ENCODE results near the gene PAPOLG.
"Not testable (repeated sequence)": the region's sequence is repeated elsewhere in the genome, so short reads cannot be mapped to it uniquely, and the experiment has no call there.

PAPOLG gene

DNA sequence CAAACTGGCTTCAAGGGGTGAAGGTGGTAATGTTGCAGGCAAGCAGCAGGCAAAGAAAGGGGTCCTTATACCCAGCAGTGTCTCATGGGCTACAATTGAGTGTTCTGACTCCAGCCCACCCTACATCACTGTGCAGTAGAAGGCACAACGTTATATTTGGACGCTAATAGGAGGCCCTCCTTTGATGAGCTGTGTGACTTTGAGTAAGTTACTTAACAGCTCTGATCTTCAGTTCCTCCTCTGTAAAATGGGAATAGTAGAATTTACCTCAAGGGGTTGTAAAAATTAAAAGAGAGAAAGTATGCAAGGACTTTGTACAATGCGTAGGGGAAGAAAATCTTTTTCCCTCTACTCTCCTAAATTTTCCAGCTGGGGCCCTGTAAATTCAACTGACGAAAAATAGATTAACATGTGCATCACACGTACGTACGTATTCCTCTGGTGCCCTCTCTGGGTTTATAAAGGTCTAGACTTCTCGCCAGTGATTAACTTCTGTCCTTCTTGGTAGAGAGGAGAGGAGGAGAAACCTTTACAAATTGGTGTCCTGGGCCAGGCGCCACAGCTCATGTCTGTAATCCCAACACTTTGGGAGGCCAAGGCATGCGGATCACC, 67.7 kb downstream of the PAPOLG start:
- no peak for DNase-seq (ENCODE audit: low spot score)

DNA sequence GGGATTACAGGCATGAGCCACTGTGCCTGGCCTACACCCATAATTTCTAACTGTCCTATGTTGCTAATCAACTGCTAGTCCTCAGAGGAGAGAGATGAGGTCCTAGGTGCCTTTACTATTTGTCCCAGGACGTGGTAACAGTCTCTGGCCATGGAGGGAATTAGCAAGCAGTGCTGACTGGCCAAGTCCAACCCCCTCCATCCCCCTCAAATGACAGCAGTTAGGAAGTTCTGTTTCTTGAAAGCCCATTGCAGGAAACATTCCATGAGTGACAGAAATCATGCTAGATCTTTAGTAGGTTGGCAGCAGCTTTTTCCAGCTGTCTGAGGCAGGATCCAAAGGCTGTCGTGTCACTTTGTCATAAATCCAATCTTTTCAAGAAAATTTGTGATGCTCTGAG, 69.6 kb downstream of the PAPOLG start:
- DNase-seq (ENCODE audit: low spot score): no peak

DNA sequence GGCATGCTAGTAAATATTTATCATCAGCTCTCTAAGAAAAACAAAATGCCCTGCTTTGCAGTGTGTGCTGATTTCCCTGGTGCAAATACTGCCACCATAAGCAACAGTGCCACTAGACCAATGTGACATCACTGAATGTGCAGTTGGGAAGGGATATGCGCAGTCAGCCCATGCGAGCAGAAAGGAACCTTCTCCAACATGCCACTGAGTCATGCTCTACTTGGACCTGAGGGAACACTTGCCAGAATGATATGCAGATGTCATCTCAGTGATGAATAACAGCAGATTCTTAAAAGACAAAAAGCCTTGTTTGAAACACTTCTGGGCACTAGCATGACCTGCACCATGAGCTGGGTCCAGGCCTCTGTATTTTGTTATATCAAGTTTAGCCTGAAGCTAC, 70.0 kb downstream of the PAPOLG start:
- DNase-seq (ENCODE audit: low spot score): no peak

DNA sequence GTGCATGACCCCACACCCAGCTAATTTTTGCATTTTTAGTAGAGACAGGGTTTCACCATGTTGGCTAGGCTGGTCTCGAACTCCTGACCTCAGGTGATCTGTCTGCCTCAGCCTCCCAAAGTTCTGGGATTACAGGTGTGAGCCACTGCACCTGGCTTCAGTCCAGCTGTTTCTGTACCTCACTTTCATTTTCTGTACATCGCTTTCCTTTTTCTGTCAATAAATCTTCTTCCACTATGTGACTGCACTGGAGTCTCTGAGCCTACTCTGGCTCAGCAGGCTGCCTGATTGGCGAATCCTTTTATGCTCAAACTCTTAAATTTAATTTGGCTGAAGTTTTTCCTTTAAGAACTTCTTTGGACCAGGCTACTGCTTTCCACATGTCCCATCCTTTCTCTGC, 70.8 kb downstream of the PAPOLG start:
- not testable (repeated sequence) for DNase-seq (ENCODE audit: low spot score)

DNA sequence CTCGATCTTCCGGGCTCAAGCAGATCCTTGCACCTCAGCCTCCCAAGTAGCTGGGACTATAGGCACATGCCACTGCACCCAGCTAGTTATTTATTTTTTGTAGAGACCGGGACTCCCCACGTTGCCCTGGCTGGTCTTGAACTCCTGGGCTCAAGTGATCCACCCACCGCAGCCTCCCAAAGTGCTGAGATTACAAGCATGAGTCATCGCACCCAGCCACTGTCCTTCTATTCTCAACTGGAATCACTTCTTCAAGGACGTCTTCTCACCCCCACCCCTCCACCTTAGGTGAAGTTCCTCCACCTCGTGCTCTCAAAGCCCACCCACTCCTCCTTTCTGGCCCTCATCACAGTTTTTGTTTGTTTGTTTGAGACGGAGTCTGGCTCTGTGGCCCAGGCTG, 71.3 kb downstream of the PAPOLG start:
- no peak for DNase-seq (ENCODE audit: low spot score)

DNA sequence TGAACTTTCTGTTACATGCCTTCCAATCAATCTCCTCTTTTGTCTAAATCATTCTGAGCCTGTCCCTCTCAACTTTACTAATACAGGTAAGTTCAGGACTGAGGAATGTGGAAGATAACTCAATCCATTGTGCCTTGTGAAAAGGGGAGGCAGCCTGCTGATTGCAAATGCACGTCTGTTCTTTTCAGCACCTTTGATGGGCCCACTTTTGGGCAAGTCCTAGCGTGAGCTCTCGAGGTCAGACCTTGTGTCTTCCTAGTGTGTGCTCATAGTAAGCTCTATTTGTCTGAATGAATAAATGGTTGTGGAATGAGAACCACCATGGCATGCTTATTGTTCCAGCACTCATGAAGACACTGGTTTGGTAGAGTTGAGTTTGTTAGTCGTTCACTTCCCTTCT, 74.9 kb downstream of the PAPOLG start:
- DNase-seq (ENCODE audit: low spot score): no peak

DNA sequence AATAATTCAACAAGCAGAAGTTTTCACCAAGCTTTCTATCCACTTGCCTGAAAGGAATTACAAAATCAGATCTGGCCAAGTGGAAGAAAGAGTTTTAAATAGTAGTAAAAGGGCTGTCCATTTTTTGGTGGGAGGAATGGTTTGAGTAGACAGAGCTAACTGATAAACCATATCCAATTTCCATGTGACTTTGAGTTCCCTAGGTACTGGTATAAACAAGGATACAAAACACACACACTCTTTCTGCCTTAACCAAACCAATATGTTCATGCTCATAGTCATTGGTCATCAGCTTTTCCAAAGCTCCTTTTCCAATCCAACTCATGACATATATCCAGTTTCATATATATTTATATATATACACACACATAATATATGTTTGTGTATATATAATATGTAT, 75.9 kb downstream of the PAPOLG start:
- no peak for DNase-seq (ENCODE audit: low spot score)

DNA sequence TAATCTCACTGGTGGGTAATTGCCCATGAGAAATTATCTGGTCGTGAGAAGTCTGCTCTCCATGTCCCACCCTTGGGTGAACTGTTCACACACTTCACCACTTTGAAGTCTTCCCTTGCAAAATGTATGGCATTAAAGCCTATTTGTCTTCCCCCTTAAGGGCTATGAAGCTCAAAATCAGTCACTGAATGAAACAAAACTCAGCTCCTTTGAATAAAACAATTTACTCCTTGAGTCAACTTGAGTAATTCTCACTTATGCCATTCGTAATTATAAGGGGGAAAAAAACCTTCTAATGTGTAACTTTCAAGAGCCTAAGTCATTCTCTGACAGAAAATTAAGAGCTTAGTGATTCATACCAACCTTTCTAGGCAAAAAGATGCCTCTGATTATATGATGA, 76.6 kb downstream of the PAPOLG start:
- no peak for DNase-seq (ENCODE audit: low spot score)

DNA sequence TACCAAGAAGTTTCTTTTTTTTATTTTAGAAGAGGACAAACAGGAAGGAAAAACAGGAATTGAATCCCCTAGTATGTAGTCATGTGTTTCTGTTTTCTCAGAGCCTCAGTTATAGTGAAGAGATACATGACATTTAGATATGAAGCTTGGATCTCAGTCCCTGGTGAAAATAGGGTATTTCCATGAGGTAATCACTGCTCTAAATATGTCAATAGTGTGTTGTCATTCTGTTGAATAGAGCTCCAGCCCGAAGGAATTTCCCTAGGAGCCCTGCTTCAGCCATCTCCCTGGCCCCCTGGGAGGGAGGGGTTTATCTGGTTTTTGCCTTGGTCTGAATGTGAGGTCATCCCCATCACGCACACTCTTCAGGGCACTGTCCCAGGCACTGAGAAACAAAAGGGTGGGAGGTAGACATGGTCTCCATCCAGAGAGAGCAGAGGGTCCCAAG, 78.2 kb downstream of the PAPOLG start:
- no peak for DNase-seq (ENCODE audit: low spot score)

DNA sequence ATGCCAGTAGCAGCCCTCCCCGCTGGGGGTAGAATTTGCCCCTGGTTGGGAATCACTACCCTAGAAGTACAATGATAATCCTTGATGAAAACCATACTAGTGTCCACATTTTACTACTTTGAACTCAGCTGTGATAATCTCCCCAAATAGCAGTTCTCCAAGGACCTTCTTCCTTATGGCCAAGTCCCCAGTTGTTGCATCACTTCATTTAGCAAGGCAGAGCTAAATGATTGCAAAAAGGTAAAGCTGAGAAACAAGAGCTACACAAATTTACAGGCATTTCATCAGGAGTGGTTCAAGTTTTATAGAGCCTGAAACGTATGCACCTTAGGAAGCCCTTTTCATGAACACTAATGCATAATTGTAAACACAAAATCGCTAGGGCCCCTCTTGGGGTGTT, 80.4 kb downstream of the PAPOLG start:
- DNase-seq (ENCODE audit: low spot score): no peak

DNA sequence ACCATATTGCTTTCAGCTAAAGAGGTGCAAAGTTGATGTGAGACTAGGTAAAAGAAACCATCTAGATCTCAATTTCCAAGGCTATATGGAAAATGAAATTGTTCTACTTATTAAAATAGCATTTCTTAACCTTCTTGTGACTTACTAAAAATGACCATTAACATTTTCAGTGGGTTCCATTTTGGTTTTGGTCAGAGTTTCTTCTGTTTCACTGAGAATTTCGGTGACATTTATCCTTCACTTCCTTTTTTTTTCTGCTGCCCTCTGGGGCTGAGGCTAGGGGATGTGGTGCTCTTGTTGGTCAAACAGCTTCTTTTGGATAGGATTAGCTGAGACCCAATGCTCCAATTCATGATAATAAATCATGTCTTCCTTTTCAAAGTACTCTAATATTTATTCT, 81.1 kb downstream of the PAPOLG start:
- DNase-seq (ENCODE audit: low spot score): no peak

DNA sequence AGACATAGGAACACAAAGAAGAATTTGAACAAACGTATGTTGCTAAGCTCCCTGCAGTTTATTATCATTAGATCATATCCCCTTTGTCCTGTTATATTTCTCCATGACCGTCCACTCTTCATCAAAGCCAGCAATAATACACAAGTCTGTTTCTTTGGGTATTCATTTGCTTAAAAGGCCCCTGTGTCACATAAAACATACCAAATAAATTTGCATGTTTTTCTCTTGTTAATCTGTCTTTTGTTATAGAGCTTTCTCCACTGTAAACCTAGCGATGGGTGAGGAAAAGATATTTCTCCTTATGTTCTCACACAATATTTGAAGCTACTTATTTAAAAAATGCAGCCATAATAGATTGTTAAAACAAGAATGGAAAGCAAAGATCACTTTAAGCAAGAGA, 82.4 kb downstream of the PAPOLG start:
- DNase-seq (ENCODE audit: low spot score): no peak

DNA sequence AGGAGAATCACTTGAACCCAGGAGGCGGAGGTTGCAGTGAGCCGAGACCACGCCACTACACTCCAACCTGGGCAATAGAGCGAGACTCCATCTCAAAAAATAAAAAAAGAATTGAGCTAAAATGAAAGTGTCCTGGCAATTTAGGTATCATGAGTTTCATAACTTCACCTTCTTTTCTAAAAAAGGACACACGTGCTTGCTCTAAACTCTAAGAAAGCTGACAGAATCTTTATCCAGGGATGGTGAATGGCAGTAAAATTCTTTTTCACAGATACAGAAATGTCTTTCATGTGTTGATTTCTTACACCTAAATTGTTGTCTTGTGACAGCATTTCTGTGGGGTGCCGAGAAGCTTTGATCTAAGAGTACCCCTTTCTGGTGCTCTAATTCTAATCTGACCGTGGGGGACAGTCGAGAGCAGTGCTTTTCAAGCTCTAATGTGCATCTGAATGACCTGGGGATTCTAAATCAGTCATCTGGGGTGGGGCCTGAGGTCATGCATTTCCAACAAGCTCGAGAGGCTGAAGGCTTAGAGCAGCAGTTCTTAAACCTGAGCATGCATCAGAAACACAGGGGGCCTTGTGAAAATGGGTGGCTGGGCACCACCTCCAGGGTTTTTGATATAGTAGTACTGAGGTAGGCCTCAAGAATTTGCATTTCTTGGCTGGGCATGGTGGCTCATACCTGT, 83.2 kb downstream of the PAPOLG start:
- DNase-seq (ENCODE audit: low spot score): no peak

DNA sequence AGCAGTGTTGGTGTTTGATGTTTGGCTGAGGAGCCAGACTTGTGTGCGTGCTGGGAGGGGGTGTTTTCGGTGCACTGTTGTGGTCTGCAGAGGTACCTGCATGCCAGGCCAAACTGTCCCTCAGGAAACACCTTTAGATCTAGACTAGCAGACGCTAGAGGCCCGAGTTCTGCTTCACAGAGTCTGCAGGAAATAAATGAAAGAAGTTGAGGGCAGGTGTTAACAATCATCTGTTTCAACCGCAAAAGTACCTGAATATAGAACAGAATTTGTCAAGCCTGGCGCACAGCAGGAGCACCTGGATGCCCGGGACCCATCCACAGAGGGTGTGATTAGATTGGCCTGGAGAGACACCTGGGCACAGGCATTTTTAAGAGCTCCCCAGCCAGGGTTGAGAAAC, 84.8 kb downstream of the PAPOLG start:
- DNase-seq (ENCODE audit: low spot score): no peak

DNA sequence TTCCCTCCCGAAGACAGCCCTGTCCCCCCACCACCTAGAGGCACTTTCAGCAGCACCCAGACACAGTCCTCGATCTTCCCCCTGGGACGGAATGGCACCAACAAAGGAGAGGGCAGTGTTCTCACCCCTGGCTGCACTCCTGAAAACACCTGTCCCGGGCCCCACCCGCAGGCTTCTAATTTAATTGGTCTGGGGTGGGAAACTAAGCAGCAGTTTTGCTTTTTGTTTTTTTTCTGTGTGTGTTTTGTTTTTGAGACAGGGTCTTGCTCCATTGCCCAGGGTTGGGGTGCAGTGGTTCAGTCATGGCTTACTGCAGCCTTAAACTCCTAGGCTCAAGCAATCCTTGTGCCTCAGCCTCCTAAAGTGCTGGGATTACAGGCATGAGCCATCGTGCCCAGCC, 86.9 kb downstream of the PAPOLG start:
- no peak for DNase-seq (ENCODE audit: low spot score)

DNA sequence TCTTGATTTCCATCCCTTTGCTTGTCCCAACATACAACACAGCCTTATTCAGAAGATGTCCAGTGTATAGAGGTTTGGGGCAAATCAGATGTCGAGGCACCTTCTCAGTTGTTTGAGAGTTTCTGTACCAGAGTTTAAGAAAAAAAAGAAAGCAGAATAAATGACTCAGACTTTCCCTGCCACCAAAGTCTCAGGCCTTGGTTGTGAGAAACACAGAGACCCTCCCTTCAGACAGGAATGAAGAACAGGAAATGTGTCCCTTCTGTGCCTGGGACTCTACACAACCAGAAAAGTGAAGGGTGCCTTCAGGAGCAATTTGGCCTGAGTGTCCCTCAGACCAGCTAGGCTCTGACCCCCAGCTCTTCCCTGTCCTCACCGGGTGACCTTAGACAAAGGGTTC, 88.0 kb downstream of the PAPOLG start:
- DNase-seq (ENCODE audit: low spot score): no peak

DNA sequence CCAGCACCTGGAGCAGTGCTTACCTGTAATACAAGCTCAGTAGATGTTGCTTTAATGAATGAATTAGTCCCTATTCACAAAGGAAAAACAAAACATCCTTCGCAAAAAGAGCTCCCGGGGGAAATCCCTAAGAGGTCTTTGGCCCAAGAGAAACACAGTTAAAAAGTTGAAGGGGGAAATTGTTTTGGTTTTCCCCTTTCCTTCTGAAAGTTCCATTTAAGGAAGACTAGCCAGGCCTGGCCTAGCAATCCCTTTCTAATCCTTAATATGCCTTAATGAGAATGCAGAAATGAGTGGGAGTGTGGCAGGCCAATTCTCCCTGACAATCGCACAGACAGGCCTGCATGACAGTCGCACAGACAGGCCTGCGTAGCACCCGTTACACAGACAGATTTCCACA, 91.8 kb downstream of the PAPOLG start:
- no peak for DNase-seq (ENCODE audit: low spot score)
